Small intestine (tissue), 7 donors: ENCODE results near the gene TALDO1. TPM values are rescaled to one million over a fixed set of nuclear protein-coding genes. Genes with fewer than 3 reads are reported as not detected.

ENCODE experiments used
- DNase-seq, 2 donors: peaks; one replicate each; pipeline versions ENCODE4 v3.0.0 to v3.0.0-alpha.2; 2013
- FAIRE-seq: peaks from 2 replicates; lab custom pipeline; 2012; peaks lifted over from hg19 to GRCh38; lab: Jason Lieb, UNC
- H3K27ac ChIP-seq, 3 donors: one replicate each; pipeline ENCODE4 v1.5.1; 2013; ENCODE audit warnings: low read length in 2 of 3, mild to moderate bottlenecking in 2 of 3, control low read depth in 1 of 3, inconsistent platforms in 1 of 3, low read depth in 1 of 3, moderate library complexity in 1 of 3
- H3K27me3 ChIP-seq, 3 donors: one replicate each; pipeline ENCODE4 v1.6.1; 2013; ENCODE audit warnings: low read length in 3 of 3, inconsistent platforms in 1 of 3; ENCODE audit not compliant: control insufficient read depth in 3 of 3, insufficient read depth in 3 of 3
- H3K36me3 ChIP-seq, 3 donors: one replicate each; pipeline ENCODE4 v1.6.1; 2013; ENCODE audit warnings: low read length in 3 of 3, inconsistent platforms in 1 of 3, low read depth in 1 of 3, mild to moderate bottlenecking in 1 of 3, moderate library complexity in 1 of 3; ENCODE audit not compliant: control insufficient read depth in 3 of 3, insufficient read depth in 2 of 3
- H3K4me1 ChIP-seq, 3 donors: one replicate each; pipeline ENCODE4 v1.6.1; 2013; ENCODE audit warnings: low read length in 2 of 3, inconsistent platforms in 1 of 3, low read depth in 1 of 3, mild to moderate bottlenecking in 1 of 3, moderate library complexity in 1 of 3; ENCODE audit not compliant: control insufficient read depth in 3 of 3, insufficient read depth in 2 of 3
- H3K4me3 ChIP-seq, 3 donors: one replicate each; pipeline ENCODE4 v1.5.1; 2013; ENCODE audit warnings: low read length in 3 of 3, control low read depth in 1 of 3, inconsistent platforms in 1 of 3, low read depth in 1 of 3, mild to moderate bottlenecking in 1 of 3, moderate library complexity in 1 of 3
- H3K9me3 ChIP-seq, 2 donors: one replicate each; pipeline ENCODE4 v1.6.1; 2013; ENCODE audit warnings: low read depth in 1 of 2, low read length in 1 of 2; ENCODE audit not compliant: control insufficient read depth in 2 of 2, insufficient read depth in 1 of 2
- WGBS, 3 donors: extraction: QIAGEN DNeasy Blood & Tissue Kit; methylation state at CpG; one replicate each; pipeline ENCODE4 v1.1.7; 2013; 5-methylcytosine and 5-hydroxymethylcytosine counted together
- polyA plus RNA-seq, 4 donors: library from polyadenylated mRNA; stranded (reverse) in 3 of 4; unstranded in 1 of 4; fragments of 200-250 nt in 3 of 4; fragments of 120-200 nt in 1 of 4; gene quantifications; one replicate each; pipeline versions ENCODE4 v1.2.1 to v1.2.3, GENCODE V29; 2013
- donor health status: healthy with polysubstance abuse.
- donor health status: control.
- donor health status: control.
- donor health status: Bipolar disorder and iron deficiency.
- donor health status: healthy.

TALDO1 gene
- polyA plus RNA-seq, 4 donors = 97.9 to 188 (median 174) TPM

DNA sequence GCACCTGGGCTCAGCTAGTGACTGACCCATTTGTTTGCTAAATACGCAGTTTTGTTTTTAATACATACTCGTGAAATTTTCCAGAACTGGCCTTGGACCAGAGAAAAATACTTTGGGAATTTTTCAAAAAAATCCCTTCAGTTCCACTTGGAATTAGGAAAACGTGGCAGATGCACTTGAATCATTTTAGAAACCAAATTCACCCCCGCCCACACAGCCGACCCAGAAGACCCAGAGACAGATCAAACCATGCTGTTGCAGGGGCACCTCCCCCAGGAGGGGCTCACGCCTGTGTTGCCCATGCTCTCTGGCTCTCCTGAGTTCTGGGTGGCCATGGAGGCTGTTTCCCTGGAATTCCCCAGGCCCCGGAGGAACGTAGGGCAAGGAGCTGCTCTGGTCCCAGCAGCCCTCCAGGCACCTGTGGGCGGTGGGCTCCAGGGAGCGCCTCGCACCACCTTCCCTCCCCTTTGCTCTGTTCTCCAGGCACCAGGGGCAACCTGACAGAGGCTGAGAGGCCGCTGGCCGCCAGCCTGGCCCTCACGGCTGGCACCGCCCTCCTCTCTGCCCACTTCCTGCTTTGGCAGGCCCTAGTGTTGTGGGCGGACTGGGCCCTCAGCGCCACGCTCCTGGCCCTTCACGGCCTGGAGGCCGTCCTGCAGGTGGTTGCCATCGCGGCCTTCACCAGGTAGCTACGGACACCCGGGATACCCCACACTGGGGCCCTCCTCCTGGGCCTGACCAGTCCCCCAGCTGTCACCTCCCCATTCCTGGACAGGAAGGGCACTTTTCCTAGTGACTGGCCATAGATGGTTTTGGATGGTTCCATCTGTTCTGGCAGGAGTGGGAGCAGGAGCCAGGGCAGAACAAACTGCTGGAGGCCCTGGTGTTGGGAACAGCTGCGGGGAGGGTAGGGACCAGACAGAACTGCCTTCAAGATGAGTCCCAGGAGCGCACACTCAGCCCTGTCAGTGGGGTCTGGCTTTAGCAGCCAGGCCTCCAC, 44.5 kb upstream of the TALDO1 start:
- H3K4me3 ChIP-seq = no peak overlapping the region
- H3K9me3 ChIP-seq = no peaks in the 10 kb centered on the region
- WGBS, 3 donors = 63 to 73% (median 69%) methylated on average over 20 to 26 of the region's 26 CpGs
- H3K27me3 ChIP-seq = peaks cover 0 to 4% (median 3%) of the 10 kb centered on the region in 3 donors
- peaks cover 0 to 37% (median 0%) of the 10 kb centered on the region in 3 donors for H3K4me1 ChIP-seq
- H3K36me3 ChIP-seq = peaks cover 0 to 76% (median 0%) of the 10 kb centered on the region in 3 donors
- peak overlapping the region; percentile 19 to 97 (median 24) for H3K27ac ChIP-seq
- FAIRE-seq (no peak), DNase-seq (no peak)

GRCh38 chr11:703506-703905, 43.8 kb upstream of the TALDO1 start:
- H3K27ac ChIP-seq = peak overlapping the region in 1 of 3 donors; percentile 97
- DNase-seq = no peak
- no peak for FAIRE-seq

GRCh38 chr11:704228-704674, 43.0 kb upstream of the TALDO1 start:
- H3K27me3 ChIP-seq = peaks cover 0 to 6% (median 4%) of the 10 kb centered on the region in 3 donors
- H3K27ac ChIP-seq = peak overlapping the region; percentile 92 to 98 (median 97)
- H3K4me3 ChIP-seq = no peak overlapping the region
- H3K36me3 ChIP-seq = peaks cover 0 to 76% (median 0%) of the 10 kb centered on the region in 3 donors
- H3K9me3 ChIP-seq = no peaks in the 10 kb centered on the region
- DNase-seq (no peak), FAIRE-seq (no peak)
- 80 to 88% (median 86%) methylated on average over 17 to 18 of the region's 18 CpGs for WGBS, 3 donors
- H3K4me1 ChIP-seq = peaks cover 0 to 50% (median 0%) of the 10 kb centered on the region in 3 donors

More at GRCh38 chr11:703506-703905, 43.8 kb upstream of the TALDO1 start:
- H3K27me3 ChIP-seq = peaks cover 0 to 5% (median 4%) of the 10 kb centered on the region in 3 donors
- H3K4me3 ChIP-seq = no peak overlapping the region
- H3K36me3 ChIP-seq = peaks cover 0 to 77% (median 0%) of the 10 kb centered on the region in 3 donors
- H3K4me1 ChIP-seq = peaks cover 0 to 45% (median 0%) of the 10 kb centered on the region in 3 donors
- H3K9me3 ChIP-seq = no peaks in the 10 kb centered on the region
- WGBS, 3 donors = 71 to 85% (median 74%) methylated on average over 9 of the region's 9 CpGs

- WGBS, 3 donors = 22 to 54% (median 36%) methylated on average over 25 to 27 of the region's 27 CpGs
- Histone ChIP-seq H3K27ac (peak overlapping the region; percentile 92 to 98 (median 97)), H3K4me1 (peaks cover 0 to 57% (median 0%) of the 10 kb centered on the region in 3 donors)
These were observed 42.3 kb upstream of the TALDO1 start for GRCh38 chr11:704781-705645.

GRCh38 chr11:705646-706438, 41.4 kb upstream of the TALDO1 start, which contains the start of gene EPS8L2:
EPS8L2 (plus strand) TSS chr11:706231; CDS start chr11:709408, 3,177 bp downstream.
- DNase-seq (peak; percentile 84 to 88), FAIRE-seq (no peak)
- peaks cover 0 to 66% (median 0%) of the 10 kb centered on the region in 3 donors for H3K4me1 ChIP-seq
- H3K4me3 ChIP-seq = peak within 1 kb of the TSS; percentile 69 to 95 (median 76)
- peaks cover 0 to 82% (median 0%) of the 10 kb centered on the region in 3 donors for H3K36me3 ChIP-seq
- H3K27me3 ChIP-seq = peaks cover 0 to 6% (median 4%) of the 10 kb centered on the region in 3 donors
- no peaks in the 10 kb centered on the region for H3K9me3 ChIP-seq
- H3K27ac ChIP-seq = peak within 1 kb of the TSS; percentile 92 to 100 (median 98)
- 4 to 12% (median 7%) methylated on average over 32 to 90 of the region's 90 CpGs for WGBS, 3 donors

More at GRCh38 chr11:704781-705645, 42.3 kb upstream of the TALDO1 start:
- H3K4me3 ChIP-seq = peak overlapping the region; percentile 48 to 76 (median 69)
- peaks cover 0 to 6% (median 4%) of the 10 kb centered on the region in 3 donors for H3K27me3 ChIP-seq
- peaks cover 0 to 78% (median 0%) of the 10 kb centered on the region in 3 donors for H3K36me3 ChIP-seq
- H3K9me3 ChIP-seq = no peaks in the 10 kb centered on the region
- FAIRE-seq (no peak), DNase-seq (peak; percentile 76 to 87)

DNA sequence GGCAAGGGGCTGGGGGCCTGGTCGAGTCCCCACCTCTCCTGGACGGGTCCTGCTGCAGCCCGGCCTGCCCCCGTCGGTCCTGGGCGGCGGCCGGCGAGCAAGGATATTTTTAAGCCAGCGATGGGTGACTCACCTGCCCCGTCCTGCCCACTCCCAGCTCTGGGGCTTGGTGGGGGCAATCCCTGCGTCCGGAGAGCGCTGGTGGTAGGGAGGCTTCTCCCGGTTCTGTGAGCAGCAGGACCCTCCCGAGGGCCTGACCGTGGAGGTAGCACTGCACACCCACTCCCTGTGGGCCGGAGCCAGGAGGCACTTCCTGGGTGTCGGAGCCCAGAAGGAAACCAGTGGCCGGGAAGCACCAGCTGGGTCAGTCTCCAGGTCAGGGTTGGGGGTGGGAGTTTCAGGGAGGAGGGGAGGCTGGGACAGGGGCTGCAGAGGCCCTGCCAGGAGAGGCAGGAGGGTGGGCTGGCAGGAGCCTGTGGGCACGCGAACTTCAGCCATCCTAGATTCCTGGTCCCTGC, 40.8 kb upstream of the TALDO1 start:
- peak; percentile 52 to 66 for DNase-seq
- Histone ChIP-seq H3K4me1 (peaks cover 0 to 72% (median 0%) of the 10 kb centered on the region in 3 donors), H3K27ac (peak overlapping the region; percentile 83 to 100 (median 97)), H3K4me3 (peak overlapping the region; percentile 69 to 95 (median 76)), H3K9me3 (no peaks in the 10 kb centered on the region), H3K36me3 (peaks cover 0 to 84% (median 0%) of the 10 kb centered on the region in 3 donors), H3K27me3 (peaks cover 0 to 6% (median 4%) of the 10 kb centered on the region in 3 donors)
- FAIRE-seq = no peak
- 4 to 8% (median 8%) methylated on average over 12 to 22 of the region's 22 CpGs for WGBS, 3 donors
